ENCODE data around the gene PCYT2. TPM values are rescaled to one million over a fixed set of nuclear protein-coding genes. Genes with fewer than 3 reads are reported as not detected.

Gene PCYT2
- total RNA-seq, 4 donors from 2014 or later, result 27.4 to 38.7 (median 33.3) TPM

DNA sequence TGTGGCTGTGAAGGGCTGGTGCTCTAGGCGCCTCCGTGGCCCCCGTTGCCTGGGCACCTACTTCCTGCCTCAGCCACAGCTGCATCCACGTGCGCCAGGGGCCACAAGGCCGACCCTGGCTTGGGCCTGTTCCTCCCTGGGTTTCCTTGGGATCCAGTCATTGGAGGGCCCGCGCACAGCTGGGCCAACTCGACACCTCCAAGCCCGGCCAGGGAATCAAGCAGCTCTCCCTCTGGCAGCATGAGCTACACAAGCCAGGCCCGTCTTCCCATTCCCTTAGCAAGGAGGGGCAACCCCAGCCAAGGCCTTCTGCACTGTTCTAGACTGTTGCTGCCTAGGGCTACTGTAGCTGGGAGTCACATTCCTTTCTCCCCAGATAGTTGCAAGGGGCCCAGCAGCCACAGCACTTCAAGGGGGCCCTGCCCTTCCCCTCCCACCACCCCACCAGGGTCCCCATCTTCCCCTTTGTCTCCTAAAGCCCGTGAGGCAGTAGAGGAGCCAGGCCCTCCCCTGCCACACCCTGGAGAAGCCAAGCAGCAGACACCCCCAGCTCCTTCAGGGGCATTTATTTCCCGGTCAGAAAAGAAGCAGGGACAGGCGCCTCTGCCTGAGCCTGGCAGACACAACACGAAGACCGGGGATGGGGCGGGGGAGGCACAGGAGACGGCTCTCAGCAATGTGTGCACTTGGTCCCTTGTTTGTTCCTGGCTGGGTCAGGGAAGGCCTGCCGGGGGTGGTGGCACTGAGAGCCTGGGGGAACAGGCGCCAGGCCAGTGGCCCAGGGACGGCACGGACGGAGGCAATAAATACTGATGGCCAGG lies 43.8 kb downstream of the PCYT2 start:
- no peak for DNase-seq (ENCODE audit: extremely low spot score)
- H3K36me3 ChIP-seq, result peaks cover 17 to 51% (median 34%) of the 10 kb centered on the region in 4 donors
- H3K4me1 ChIP-seq, result peaks cover 54 to 79% (median 65%) of the 10 kb centered on the region in 4 donors
- no peaks in the 10 kb centered on the region for H3K9me3 ChIP-seq
- H3K27ac ChIP-seq (replicated peaks in 1 of 4), result peak overlapping the region; percentile 97 to 99 (median 99)
- 70% methylated on average over 9 of the region's 23 CpGs for WGBS
- no peaks in the 10 kb centered on the region for H3K27me3 ChIP-seq
- no peak for TF ChIP-seq EP300 (IDR thresholded peaks at IDR 0.05)
- intact Hi-C loops (cut with DNase I), result no loop called here
- no peak overlapping the region for H3K4me3 ChIP-seq

DNA sequence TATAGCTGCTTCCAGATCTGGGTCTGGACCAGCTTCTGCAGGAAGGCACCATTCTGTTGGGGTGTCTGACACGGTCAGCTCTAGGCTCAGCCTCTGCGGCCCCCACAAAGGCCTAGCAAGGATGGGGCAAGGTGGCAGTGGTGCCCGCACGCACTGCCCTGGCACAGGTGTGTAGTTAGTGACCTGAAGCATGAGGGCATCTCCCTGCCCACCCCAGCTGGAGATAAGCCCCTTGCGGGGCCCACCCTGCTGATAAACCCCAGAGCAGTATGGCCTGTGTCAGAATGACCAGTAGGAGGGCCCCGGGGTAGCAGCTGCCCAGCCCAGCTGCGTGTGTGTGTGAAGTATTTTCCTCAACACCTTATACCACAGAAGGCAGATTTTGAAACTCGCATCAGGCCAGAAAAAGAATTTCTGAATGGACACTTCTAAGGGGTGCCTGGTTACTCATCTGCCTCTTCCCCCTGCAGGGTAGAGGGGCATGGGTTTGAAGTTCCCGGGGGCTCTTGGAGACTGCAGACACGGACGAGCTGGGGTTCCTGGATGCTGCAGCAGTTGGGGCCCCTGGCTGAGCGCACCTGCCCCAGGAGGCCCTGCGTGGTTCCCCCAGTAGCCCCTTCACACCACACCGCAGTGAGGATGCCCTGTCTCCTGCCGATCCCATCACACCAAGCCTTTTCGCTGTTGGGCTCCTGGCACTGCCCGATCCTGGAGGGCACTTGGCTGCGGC lies 44.6 kb downstream of the PCYT2 start:
- peaks cover 57 to 79% (median 66%) of the 10 kb centered on the region in 4 donors for H3K4me1 ChIP-seq
- H3K27ac ChIP-seq (replicated peaks in 1 of 4), result peak overlapping the region; percentile 97 to 99 (median 99)
- no peaks in the 10 kb centered on the region for H3K27me3 ChIP-seq
- intact Hi-C loops (cut with DNase I), result no loop called here
- H3K4me3 ChIP-seq, result no peak overlapping the region
- H3K9me3 ChIP-seq, result no peaks in the 10 kb centered on the region
- no peak for DNase-seq (ENCODE audit: extremely low spot score)
- WGBS, result 65% methylated on average over 12 of the region's 18 CpGs
- H3K36me3 ChIP-seq, result peaks cover 17 to 51% (median 34%) of the 10 kb centered on the region in 4 donors
- peak in 1 of 2 donors; percentile 5 for TF ChIP-seq POLR2AphosphoS5 (IDR thresholded peaks at IDR 0.05)
- TF ChIP-seq, protein P1, sequence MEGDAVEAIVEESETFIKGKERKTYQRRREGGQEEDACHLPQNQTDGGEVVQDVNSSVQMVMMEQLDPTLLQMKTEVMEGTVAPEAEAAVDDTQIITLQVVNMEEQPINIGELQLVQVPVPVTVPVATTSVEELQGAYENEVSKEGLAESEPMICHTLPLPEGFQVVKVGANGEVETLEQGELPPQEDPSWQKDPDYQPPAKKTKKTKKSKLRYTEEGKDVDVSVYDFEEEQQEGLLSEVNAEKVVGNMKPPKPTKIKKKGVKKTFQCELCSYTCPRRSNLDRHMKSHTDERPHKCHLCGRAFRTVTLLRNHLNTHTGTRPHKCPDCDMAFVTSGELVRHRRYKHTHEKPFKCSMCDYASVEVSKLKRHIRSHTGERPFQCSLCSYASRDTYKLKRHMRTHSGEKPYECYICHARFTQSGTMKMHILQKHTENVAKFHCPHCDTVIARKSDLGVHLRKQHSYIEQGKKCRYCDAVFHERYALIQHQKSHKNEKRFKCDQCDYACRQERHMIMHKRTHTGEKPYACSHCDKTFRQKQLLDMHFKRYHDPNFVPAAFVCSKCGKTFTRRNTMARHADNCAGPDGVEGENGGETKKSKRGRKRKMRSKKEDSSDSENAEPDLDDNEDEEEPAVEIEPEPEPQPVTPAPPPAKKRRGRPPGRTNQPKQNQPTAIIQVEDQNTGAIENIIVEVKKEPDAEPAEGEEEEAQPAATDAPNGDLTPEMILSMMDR (IDR thresholded peaks at IDR 0.05), result no peak
- TF ChIP-seq POLR2A (IDR thresholded peaks at IDR 0.05; ENCODE audit: low read depth), result no peak
- TF ChIP-seq EP300 (IDR thresholded peaks at IDR 0.05), result no peak

DNA sequence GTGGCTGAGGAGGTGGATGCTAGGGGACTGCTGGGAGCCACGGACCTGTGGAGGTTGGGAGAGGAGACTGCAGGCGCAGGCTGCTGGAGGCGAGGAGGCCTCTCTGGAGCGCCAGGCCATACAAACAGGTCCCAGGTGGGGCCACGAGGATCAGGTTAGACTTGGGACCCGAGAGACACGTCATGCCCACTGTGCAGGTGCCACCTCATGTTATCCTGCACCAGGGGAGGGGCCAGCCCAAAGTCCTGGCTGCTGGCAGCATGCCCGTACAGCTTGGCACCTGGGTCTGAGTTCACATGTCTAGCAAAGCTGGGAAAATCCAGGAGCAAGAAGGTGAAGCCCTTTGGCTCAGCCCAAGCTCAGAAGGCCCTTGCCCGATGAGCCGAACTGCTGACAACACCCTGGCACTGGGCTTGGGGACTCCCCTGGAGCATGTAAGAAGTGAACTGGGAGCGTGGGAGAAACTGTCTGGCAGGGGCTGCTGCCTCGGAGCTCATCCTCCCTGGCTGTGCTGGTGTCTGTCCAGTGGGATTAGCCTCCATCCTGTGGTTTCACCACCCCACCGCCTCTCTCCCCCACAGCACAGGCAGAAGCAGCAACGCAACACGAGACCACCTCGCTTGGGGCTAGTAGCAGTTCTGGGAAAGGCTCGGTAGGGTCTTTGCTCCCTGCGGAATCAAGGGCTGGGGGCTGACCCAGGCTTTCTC lies 45.3 kb downstream of the PCYT2 start:
- Histone ChIP-seq H3K9me3 (no peaks in the 10 kb centered on the region), H3K27ac (replicated peaks in 1 of 4) (peak overlapping the region; percentile 9 to 99 (median 22)), H3K27me3 (no peaks in the 10 kb centered on the region), H3K4me3 (no peak overlapping the region), H3K36me3 (peaks cover 17 to 51% (median 34%) of the 10 kb centered on the region in 4 donors), H3K4me1 (peaks cover 61 to 83% (median 69%) of the 10 kb centered on the region in 4 donors)
- intact Hi-C loops (cut with DNase I), result no loop called here
- DNase-seq (ENCODE audit: extremely low spot score), result no peak
- WGBS, result 73% methylated on average over 13 of the region's 18 CpGs
- TF ChIP-seq POLR2AphosphoS5 (IDR thresholded peaks at IDR 0.05) (peak in 1 of 2 donors; percentile 19), POLR2A (IDR thresholded peaks at IDR 0.05; ENCODE audit: low read depth) (no peak)

DNA sequence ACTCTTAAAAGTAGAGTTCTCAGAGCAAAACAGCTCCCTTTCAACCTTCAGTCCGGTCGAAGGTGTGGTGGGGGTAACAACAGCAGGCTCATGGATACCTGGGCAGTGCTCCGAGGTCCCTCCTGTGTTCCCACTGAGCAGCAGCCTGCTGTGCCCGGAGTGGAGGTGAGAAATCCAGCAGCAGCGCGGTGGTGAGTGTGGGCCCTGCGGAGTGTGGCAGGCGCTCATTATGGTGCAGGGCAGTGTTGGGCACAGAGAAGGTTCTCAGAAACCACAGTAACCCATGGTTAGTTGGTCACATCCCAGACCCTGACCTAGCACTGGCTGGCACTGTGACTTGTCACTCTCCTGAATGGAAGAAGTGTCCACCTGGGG lies 45.9 kb downstream of the PCYT2 start:
- 94% methylated on average over 8 of the region's 8 CpGs for WGBS
- no peak for DNase-seq (ENCODE audit: extremely low spot score)

More for the DNA sequence above, 45.9 kb downstream of the PCYT2 start:
- Histone ChIP-seq H3K27ac (replicated peaks in 1 of 4) (peak overlapping the region in 2 of 4 donors; percentile 9 to 34), H3K9me3 (no peaks in the 10 kb centered on the region), H3K27me3 (no peaks in the 10 kb centered on the region), H3K4me1 (peaks cover 61 to 79% (median 68%) of the 10 kb centered on the region in 4 donors), H3K4me3 (no peak overlapping the region), H3K36me3 (peaks cover 17 to 51% (median 34%) of the 10 kb centered on the region in 4 donors)
- intact Hi-C loops (cut with DNase I), result no loop called here
- TF ChIP-seq POLR2A (IDR thresholded peaks at IDR 0.05; ENCODE audit: low read depth) (no peak), EP300 (IDR thresholded peaks at IDR 0.05) (no peak), POLR2AphosphoS5 (IDR thresholded peaks at IDR 0.05) (no peak)
- TF ChIP-seq, protein P1 (IDR thresholded peaks at IDR 0.05), result no peak

Data from esophagus muscularis mucosa (tissue), 4 donors.